Measurements from ENCODE around the gene DLX4. TPM values are rescaled to one million over a fixed set of nuclear protein-coding genes. Genes with fewer than 3 reads are reported as not detected.
A peak's percentile ranks its signal among the peaks of the same experiment; 100 is the strongest.

Gene DLX4
- total RNA-seq, 4 donors from 2014 or later: 1.4 to 5.7 (median 3.4) TPM

- no peak overlapping the region for H3K27ac ChIP-seq
- no peaks in the 10 kb centered on the region for H3K9me3 ChIP-seq
- peak; percentile 87 to 89 for DNase-seq (ENCODE audit: low spot score in 2 of 2)
- no peak for TF ChIP-seq POLR2AphosphoS5 (IDR thresholded peaks at IDR 0.05)
- TF ChIP-seq, protein P1, sequence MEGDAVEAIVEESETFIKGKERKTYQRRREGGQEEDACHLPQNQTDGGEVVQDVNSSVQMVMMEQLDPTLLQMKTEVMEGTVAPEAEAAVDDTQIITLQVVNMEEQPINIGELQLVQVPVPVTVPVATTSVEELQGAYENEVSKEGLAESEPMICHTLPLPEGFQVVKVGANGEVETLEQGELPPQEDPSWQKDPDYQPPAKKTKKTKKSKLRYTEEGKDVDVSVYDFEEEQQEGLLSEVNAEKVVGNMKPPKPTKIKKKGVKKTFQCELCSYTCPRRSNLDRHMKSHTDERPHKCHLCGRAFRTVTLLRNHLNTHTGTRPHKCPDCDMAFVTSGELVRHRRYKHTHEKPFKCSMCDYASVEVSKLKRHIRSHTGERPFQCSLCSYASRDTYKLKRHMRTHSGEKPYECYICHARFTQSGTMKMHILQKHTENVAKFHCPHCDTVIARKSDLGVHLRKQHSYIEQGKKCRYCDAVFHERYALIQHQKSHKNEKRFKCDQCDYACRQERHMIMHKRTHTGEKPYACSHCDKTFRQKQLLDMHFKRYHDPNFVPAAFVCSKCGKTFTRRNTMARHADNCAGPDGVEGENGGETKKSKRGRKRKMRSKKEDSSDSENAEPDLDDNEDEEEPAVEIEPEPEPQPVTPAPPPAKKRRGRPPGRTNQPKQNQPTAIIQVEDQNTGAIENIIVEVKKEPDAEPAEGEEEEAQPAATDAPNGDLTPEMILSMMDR (IDR thresholded peaks at IDR 0.05): peak; percentile 84 to 94
- peaks cover 75% of the 10 kb centered on the region for H3K27me3 ChIP-seq
- no peak overlapping the region for H3K4me3 ChIP-seq
- no peaks in the 10 kb centered on the region for H3K36me3 ChIP-seq
- peaks cover 63% of the 10 kb centered on the region for H3K4me1 ChIP-seq
- 21% methylated on average over 17 of the region's 20 CpGs for WGBS
These were observed 29.0 kb downstream of the DLX4 start for GRCh38 chr17:49997773-49998703.

DNA sequence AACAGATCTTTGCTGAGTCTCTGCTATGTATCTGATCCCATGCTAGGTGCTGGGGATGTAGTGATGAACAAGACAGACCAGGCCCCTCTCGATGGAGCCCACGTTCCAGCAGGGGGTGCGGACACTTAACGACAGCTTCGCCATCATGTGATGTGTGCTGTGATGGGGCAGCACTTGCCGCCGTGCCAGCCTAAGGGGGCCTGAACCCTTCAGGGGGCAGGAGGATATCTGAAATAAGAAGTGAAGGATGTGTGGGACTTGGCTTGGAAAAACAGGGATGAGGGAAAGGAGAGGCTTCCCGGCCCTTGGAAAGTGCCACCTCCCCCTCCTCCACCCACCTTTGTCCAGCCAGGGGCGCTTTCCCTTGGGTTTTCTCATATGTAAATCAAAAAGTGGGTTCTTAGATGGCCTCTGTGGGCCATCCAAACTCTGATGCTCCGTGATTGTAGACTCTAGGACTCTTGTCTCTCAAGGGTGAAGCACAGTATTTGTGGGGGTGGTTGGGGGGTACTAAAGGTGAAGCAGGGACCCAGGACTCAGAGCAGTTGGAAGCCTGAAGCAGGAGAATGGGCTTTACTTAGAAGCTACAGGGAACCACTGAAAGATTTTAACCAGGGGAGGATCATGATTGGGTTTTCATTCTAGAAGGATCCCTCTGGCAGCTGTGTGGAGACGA, 30.0 kb downstream of the DLX4 start:
- TF ChIP-seq POLR2AphosphoS5 (IDR thresholded peaks at IDR 0.05): no peak
- TF ChIP-seq, protein P1 (IDR thresholded peaks at IDR 0.05): no peak
- no peak for TF ChIP-seq POLR2A (IDR thresholded peaks at IDR 0.05)
- TF ChIP-seq EP300 (IDR thresholded peaks at IDR 0.05): no peak
- Histone ChIP-seq H3K27me3 (peaks cover 76% of the 10 kb centered on the region), H3K9me3 (no peaks in the 10 kb centered on the region), H3K4me3 (no peak overlapping the region), H3K27ac (no peak overlapping the region), H3K36me3 (no peaks in the 10 kb centered on the region), H3K4me1 (peaks cover 54% of the 10 kb centered on the region)
- peak in 1 of 2 donors; percentile 65 for DNase-seq (ENCODE audit: low spot score in 2 of 2)
- 61% methylated on average over 11 of the region's 11 CpGs for WGBS

GRCh38 chr17:50003911-50004310, 34.9 kb downstream of the DLX4 start:
- Histone ChIP-seq H3K27me3 (peaks cover 46% of the 10 kb centered on the region), H3K4me1 (peaks cover 7% of the 10 kb centered on the region), H3K9me3 (no peaks in the 10 kb centered on the region), H3K27ac (no peak overlapping the region), H3K4me3 (no peak overlapping the region), H3K36me3 (no peaks in the 10 kb centered on the region)
- DNase-seq (ENCODE audit: low spot score in 2 of 2): no peak
- TF ChIP-seq EP300 (IDR thresholded peaks at IDR 0.05) (no peak), POLR2A (IDR thresholded peaks at IDR 0.05) (no peak), POLR2AphosphoS5 (IDR thresholded peaks at IDR 0.05) (no peak)
- TF ChIP-seq, protein P1 (IDR thresholded peaks at IDR 0.05): no peak
- WGBS: 66% methylated on average over 4 of the region's 4 CpGs

- no peak overlapping the region for H3K27ac ChIP-seq
- H3K27me3 ChIP-seq: peaks cover 3% of the 10 kb centered on the region
- H3K9me3 ChIP-seq: no peaks in the 10 kb centered on the region
- no peak for DNase-seq (ENCODE audit: low spot score in 2 of 2)
- TF ChIP-seq POLR2AphosphoS5 (IDR thresholded peaks at IDR 0.05): no peak
- TF ChIP-seq POLR2A (IDR thresholded peaks at IDR 0.05): no peak
- H3K4me1 ChIP-seq: no peaks in the 10 kb centered on the region
- H3K4me3 ChIP-seq: no peak overlapping the region
- WGBS: 80% methylated on average over 2 of the region's 2 CpGs
- no peaks in the 10 kb centered on the region for H3K36me3 ChIP-seq
These were observed 40.3 kb downstream of the DLX4 start for GRCh38 chr17:50009282-50009681.

DNA sequence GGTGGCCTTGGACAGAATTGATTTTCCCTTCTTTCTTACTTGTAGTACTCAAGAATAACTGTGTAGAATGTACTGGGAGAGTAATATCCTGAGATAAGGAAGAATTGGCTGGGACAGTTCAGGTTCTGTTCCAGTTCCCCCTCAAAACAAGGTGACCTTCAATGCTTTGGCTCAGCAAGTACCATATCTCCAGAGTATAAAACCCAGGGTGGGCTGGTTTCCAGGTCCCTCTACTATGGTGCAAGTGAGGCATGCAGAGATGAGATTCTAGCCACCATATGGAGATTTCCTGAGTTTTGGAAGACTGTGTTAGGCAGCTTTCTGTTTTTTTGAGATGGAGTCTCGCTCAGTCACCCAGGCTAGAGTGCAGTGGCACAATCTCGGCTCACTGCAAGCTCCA, 44.1 kb downstream of the DLX4 start:
- H3K27ac ChIP-seq: no peak overlapping the region
- H3K36me3 ChIP-seq: no peaks in the 10 kb centered on the region
- no peak overlapping the region for H3K4me3 ChIP-seq
- TF ChIP-seq, protein P1 (IDR thresholded peaks at IDR 0.05): no peak
- TF ChIP-seq EP300 (IDR thresholded peaks at IDR 0.05) (no peak), POLR2A (IDR thresholded peaks at IDR 0.05) (no peak), POLR2AphosphoS5 (IDR thresholded peaks at IDR 0.05) (no peak)
- no peaks in the 10 kb centered on the region for H3K4me1 ChIP-seq
- no peak for DNase-seq (ENCODE audit: low spot score in 2 of 2)
- no peaks in the 10 kb centered on the region for H3K9me3 ChIP-seq
- 68% methylated on average over 2 of the region's 2 CpGs for WGBS
- H3K27me3 ChIP-seq: no peaks in the 10 kb centered on the region
